Panc1 (cell line): ENCODE data around the gene COL6A3. TPM values are rescaled to one million over a fixed set of nuclear protein-coding genes. Genes with fewer than 3 reads are reported as not detected.

Experiments
- ATAC-seq: fragments of 200-7000 bp; cut with Tn5 transposase; 2 replicates; pipeline ENCODE4 v1.9.1; 2020; ENCODE audit warnings: mild to moderate bottlenecking, moderate library complexity
- BruUV-seq: library from RNA; stranded (reverse); fragments of 400-500 nt; replicated peaks from 2 replicates; lab custom pipeline; 2021; lab: Mats Ljungman, UMichigan
- CTCF ChIA-PET: fragments of 300-600 bp; sonication (Branson Sonifier 250); formaldehyde crosslinking; loops from one replicate; lab custom pipeline; 2022; ENCODE audit warnings: antibody characterized with exemption; lab: Charles Lee
- POLR2A ChIA-PET: fragments of 300-600 bp; sonication (Branson Sonifier 250); formaldehyde crosslinking; loops from one replicate; lab custom pipeline; 2022; ENCODE audit warnings: antibody characterized with exemption; lab: Charles Lee
- DNase-seq: peaks from one replicate; pipeline ENCODE4 v3.0.0-alpha.2; 2010; ENCODE audit warnings: low read depth, low spot score
- H3K27ac ChIP-seq: 2 replicates; pipeline ENCODE4 v1.5.1; 2011; ENCODE audit warnings: mild to moderate bottlenecking, low read length, inconsistent platforms
- H3K27me3 ChIP-seq: fragments of 200-500 bp; sonication (Bioruptor generic); 2 replicates; pipeline ENCODE4 v1.6.0; 2014; ENCODE audit warnings: low read length, inconsistent platforms; ENCODE audit not compliant: control insufficient read depth, insufficient read depth
- H3K36me3 ChIP-seq: fragments of 200-500 bp; sonication (Bioruptor generic); 2 replicates; pipeline ENCODE4 v1.5.1; 2014; ENCODE audit warnings: inconsistent platforms, mild to moderate bottlenecking, low read length, moderate library complexity; ENCODE audit not compliant: control insufficient read depth, insufficient read depth
- H3K4me1 ChIP-seq: 2 replicates; pipeline ENCODE4 v1.5.1; 2011; ENCODE audit warnings: inconsistent platforms, mild to moderate bottlenecking, low read length, moderate library complexity; ENCODE audit not compliant: control insufficient read depth, insufficient read depth
- H3K4me3 ChIP-seq, 2 experiments: 2 replicates each; pipeline ENCODE4 v1.5.1; 2011 to 2012; ENCODE audit warnings: low read depth in 2 of 2, low read length in 2 of 2, mild to moderate bottlenecking in 2 of 2, inconsistent platforms in 1 of 2, moderate library complexity in 1 of 2
- H3K9me3 ChIP-seq: fragments of 200-500 bp; sonication (Bioruptor generic); 2 replicates; pipeline ENCODE4 v1.5.1; 2014; ENCODE audit warnings: low read depth, mild to moderate bottlenecking, inconsistent platforms, low read length, moderate library complexity; ENCODE audit not compliant: control insufficient read depth, insufficient read depth
- POLR2AphosphoS5 ChIP-seq: IDR thresholded peaks from 2 replicates; pipeline ENCODE4 v1.6.1; 2012; ENCODE audit warnings: mild to moderate bottlenecking, low read depth, low read length, moderate library complexity
- SIN3A ChIP-seq: IDR thresholded peaks from 2 replicates; pipeline ENCODE4 v1.6.1; 2012; ENCODE audit warnings: low read depth, mild to moderate bottlenecking, low read length, moderate library complexity, borderline replicate concordance; ENCODE audit not compliant: insufficient read depth
- TCF7L2 ChIP-seq: IDR thresholded peaks from 2 replicates; pipeline ENCODE4 v1.6.1; 2011; ENCODE audit warnings: mild to moderate bottlenecking, low read depth, low read length, inconsistent platforms
- in situ Hi-C: cut with HindIII; loops from 2 replicates; pipeline ENCODE4 v1.10.0; 2016; ENCODE audit warnings: low sequenced_read_pairs, low pct_unique_long_range_greater_than_20kb
- intact Hi-C: fragments of 100-400 bp; cut with micrococcal nuclease; formaldehyde crosslinking; loops from one replicate; pipeline ENCODE4 v1.10.0; 2022; ENCODE audit not compliant: unreplicated experiment
- total RNA-seq: library from RNA; stranded (reverse); gene quantifications from one replicate; pipeline ENCODE4 v1.2.1, GENCODE V29; 2021; ENCODE audit not compliant: unreplicated experiment
- TF ChIP-seq, protein P1 (sequence below): fragments of 450-650 bp; IDR thresholded peaks from 2 replicates; pipeline ENCODE4 v1.5.1; 2017; ENCODE audit warnings: mild to moderate bottlenecking
- TF ChIP-seq, protein P2 (sequence below), 2 experiments: IDR thresholded peaks; 2 replicates each; pipeline ENCODE4 v1.6.1; 2011 to 2012; ENCODE audit warnings: low read depth in 2 of 2, control low read depth in 1 of 2, low read length in 1 of 2, mild to moderate bottlenecking in 1 of 2, moderate library complexity in 1 of 2; ENCODE audit not compliant: insufficient read depth in 1 of 2

Gene COL6A3
- total RNA-seq, 1 experiment from 2014 or later, result 0.69 TPM

DNA sequence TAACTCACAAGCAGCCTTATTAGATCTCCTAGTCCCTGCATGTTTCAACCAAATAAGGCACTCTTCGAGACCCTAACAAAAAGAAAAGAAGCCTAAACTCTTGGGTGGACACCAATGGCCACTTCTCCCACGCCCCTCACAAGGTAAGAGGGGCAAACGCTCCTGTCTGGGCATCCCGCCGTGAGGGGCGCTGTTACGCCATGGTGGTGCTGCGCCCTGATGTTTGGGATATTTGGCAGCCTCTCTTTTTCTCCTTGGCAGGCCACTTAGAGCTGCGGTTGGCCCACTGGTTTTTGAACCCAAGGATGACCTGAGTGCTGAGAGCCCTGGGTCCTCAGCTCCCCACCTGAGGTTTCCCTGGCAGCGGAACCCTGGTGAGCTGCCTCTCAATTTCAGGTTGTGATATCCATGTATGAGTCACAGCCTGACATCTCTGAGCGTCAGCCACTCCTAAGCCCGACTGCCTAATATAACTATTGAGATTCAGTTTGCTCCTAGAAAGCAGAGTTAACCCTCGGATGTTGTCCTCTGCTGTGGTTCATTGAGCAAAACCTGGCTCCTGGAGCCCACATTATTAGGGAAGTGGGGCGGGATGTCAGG, 103.3 kb downstream of the COL6A3 start:
- intact Hi-C loops, result no loop called here
- Histone ChIP-seq H3K27me3 (no peaks in the 10 kb centered on the region), H3K27ac (no peak overlapping the region), H3K4me1 (no peaks in the 10 kb centered on the region), H3K36me3 (no peaks in the 10 kb centered on the region), H3K4me3 (no peak overlapping the region), H3K9me3 (no peaks in the 10 kb centered on the region)
- CTCF ChIA-PET, result no interaction called here
- POLR2A ChIA-PET, result no interaction called here
- in situ Hi-C loops, result no loop called here
- TF ChIP-seq, protein P1, sequence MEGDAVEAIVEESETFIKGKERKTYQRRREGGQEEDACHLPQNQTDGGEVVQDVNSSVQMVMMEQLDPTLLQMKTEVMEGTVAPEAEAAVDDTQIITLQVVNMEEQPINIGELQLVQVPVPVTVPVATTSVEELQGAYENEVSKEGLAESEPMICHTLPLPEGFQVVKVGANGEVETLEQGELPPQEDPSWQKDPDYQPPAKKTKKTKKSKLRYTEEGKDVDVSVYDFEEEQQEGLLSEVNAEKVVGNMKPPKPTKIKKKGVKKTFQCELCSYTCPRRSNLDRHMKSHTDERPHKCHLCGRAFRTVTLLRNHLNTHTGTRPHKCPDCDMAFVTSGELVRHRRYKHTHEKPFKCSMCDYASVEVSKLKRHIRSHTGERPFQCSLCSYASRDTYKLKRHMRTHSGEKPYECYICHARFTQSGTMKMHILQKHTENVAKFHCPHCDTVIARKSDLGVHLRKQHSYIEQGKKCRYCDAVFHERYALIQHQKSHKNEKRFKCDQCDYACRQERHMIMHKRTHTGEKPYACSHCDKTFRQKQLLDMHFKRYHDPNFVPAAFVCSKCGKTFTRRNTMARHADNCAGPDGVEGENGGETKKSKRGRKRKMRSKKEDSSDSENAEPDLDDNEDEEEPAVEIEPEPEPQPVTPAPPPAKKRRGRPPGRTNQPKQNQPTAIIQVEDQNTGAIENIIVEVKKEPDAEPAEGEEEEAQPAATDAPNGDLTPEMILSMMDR, result no peak
- no peak for TF ChIP-seq TCF7L2
- BruUV-seq, result no TSS peak
- ATAC-seq (0 out of 2 replicates have a peak, but pooled peaks have one; percentile 47), DNase-seq (no peak)

DNA sequence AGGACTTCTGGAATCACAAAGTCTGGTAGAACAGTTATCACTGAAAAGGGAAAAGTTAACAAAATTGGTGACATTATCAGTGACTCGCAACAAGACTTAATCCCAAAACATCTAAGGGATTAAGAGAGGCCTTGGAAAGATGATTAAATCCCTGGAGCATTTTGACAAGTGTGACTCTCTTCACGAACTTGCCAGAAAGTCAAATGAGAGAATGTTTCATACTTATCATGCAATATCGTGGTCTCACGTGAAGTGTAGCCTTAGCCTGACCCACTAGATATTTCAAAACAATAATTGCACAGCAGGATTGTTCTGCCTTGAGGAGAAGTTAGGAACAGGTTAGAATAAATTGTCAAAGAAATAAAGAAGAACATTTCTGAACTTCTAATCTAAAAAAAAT, 104.5 kb downstream of the COL6A3 start:
- ChIA-PET POLR2A (no interaction called here), CTCF (no interaction called here)
- Histone ChIP-seq H3K27me3 (no peaks in the 10 kb centered on the region), H3K4me3 (no peak overlapping the region), H3K36me3 (no peaks in the 10 kb centered on the region), H3K27ac (no peak overlapping the region; the same call in 1 of the 2 replicates), H3K9me3 (no peaks in the 10 kb centered on the region), H3K4me1 (no peaks in the 10 kb centered on the region)
- no TSS peak for BruUV-seq
- in situ Hi-C loops (no loop called here), intact Hi-C loops (no loop called here)
- no peak for DNase-seq
- no peak for TF ChIP-seq TCF7L2
- TF ChIP-seq, protein P1, result no peak
- no peak for TF ChIP-seq POLR2AphosphoS5
- no peak for TF ChIP-seq SIN3A
- no peak for ATAC-seq

DNA sequence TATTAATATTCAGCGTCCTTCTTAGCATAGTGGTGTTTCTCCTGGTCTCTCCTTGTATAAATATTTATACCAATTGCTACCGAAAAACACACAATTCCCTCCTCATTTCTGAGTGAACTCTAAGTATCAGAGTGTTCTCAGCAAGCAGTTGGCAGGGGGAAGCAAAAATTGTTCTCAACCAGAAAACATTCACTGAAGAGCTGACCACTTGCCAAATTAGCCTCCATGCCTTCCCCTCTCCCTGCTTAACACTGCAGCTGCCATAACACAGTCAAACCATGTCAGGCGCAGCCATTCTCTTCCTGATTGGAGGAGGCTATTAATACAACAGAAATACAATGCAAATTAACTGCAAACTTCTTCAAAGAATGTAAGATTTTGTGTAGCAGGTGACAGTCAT, 105.0 kb downstream of the COL6A3 start:
- ChIA-PET CTCF (no interaction called here), POLR2A (no interaction called here)
- no peaks in the 10 kb centered on the region for H3K27me3 ChIP-seq
- TF ChIP-seq POLR2AphosphoS5 (no peak), TCF7L2 (no peak), SIN3A (no peak)
- TF ChIP-seq, protein P1, result no peak
- TF ChIP-seq, protein P2, sequence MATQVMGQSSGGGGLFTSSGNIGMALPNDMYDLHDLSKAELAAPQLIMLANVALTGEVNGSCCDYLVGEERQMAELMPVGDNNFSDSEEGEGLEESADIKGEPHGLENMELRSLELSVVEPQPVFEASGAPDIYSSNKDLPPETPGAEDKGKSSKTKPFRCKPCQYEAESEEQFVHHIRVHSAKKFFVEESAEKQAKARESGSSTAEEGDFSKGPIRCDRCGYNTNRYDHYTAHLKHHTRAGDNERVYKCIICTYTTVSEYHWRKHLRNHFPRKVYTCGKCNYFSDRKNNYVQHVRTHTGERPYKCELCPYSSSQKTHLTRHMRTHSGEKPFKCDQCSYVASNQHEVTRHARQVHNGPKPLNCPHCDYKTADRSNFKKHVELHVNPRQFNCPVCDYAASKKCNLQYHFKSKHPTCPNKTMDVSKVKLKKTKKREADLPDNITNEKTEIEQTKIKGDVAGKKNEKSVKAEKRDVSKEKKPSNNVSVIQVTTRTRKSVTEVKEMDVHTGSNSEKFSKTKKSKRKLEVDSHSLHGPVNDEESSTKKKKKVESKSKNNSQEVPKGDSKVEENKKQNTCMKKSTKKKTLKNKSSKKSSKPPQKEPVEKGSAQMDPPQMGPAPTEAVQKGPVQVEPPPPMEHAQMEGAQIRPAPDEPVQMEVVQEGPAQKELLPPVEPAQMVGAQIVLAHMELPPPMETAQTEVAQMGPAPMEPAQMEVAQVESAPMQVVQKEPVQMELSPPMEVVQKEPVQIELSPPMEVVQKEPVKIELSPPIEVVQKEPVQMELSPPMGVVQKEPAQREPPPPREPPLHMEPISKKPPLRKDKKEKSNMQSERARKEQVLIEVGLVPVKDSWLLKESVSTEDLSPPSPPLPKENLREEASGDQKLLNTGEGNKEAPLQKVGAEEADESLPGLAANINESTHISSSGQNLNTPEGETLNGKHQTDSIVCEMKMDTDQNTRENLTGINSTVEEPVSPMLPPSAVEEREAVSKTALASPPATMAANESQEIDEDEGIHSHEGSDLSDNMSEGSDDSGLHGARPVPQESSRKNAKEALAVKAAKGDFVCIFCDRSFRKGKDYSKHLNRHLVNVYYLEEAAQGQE (IDR thresholded peaks at IDR 0.05; ENCODE audit: insufficient read depth in 1 of 2, low read depth in 2 of 2, low read length in 1 of 2), result no peak
- in situ Hi-C loops, result no loop called here
- no peak for DNase-seq
- H3K36me3 ChIP-seq, result no peaks in the 10 kb centered on the region
- no peaks in the 10 kb centered on the region for H3K4me1 ChIP-seq
- H3K27ac ChIP-seq, result no peak overlapping the region; the same call in 1 of the 2 replicates
- H3K4me3 ChIP-seq, result no peak overlapping the region
- intact Hi-C loops, result no loop called here
- no peaks in the 10 kb centered on the region for H3K9me3 ChIP-seq
- no peak for ATAC-seq
- no TSS peak for BruUV-seq
